ENCODE data around the gene CLC. TPM values are rescaled to one million over a fixed set of nuclear protein-coding genes. Genes with fewer than 3 reads are reported as not detected.
"Not testable (repeated sequence)": the region's sequence is repeated elsewhere in the genome, so short reads cannot be mapped to it uniquely, and the experiment has no call there.

The CLC gene
- total and polyA plus RNA-seq, 8 donors: 1.7 to 2.8 TPM; not detected in 6

DNA sequence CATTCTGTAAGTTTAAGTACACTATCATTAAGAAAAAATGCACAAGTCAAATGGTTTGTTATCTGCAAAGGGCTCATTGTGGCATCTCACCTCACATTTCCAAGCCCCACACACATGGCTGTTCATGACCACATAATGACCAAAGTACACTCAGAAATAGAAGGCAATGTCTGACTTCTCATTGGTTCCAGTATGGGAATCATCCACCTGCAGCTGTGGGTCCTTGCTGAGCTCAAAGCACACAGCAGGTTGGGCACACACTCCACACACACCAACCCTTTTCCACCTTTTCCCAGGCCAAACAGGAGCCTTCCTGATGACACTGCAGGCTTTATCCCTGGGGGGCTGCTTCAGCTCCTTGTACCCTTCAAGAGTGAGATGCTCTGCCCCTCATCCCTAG, 11.8 kb downstream of the CLC start:
- Histone ChIP-seq H3K36me3 (no peaks in the 10 kb centered on the region), H3K27me3 (peaks cover 0 to 11% (median 0%) of the 10 kb centered on the region in 3 donors), H3K27ac (no peak overlapping the region), H3K4me1 (no peaks in the 10 kb centered on the region), H3K9me3 (no peaks in the 10 kb centered on the region), H3K4me3 (no peak overlapping the region)
- peak in 1 of 2 donors; percentile 21 for DNase-seq
- TF ChIP-seq, protein P1, sequence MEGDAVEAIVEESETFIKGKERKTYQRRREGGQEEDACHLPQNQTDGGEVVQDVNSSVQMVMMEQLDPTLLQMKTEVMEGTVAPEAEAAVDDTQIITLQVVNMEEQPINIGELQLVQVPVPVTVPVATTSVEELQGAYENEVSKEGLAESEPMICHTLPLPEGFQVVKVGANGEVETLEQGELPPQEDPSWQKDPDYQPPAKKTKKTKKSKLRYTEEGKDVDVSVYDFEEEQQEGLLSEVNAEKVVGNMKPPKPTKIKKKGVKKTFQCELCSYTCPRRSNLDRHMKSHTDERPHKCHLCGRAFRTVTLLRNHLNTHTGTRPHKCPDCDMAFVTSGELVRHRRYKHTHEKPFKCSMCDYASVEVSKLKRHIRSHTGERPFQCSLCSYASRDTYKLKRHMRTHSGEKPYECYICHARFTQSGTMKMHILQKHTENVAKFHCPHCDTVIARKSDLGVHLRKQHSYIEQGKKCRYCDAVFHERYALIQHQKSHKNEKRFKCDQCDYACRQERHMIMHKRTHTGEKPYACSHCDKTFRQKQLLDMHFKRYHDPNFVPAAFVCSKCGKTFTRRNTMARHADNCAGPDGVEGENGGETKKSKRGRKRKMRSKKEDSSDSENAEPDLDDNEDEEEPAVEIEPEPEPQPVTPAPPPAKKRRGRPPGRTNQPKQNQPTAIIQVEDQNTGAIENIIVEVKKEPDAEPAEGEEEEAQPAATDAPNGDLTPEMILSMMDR (IDR thresholded peaks at IDR 0.05): no peak
- TF ChIP-seq POLR2A (IDR thresholded peaks at IDR 0.05): no peak
- TF ChIP-seq POLR2AphosphoS5 (IDR thresholded peaks at IDR 0.05): no peak
- TF ChIP-seq EP300 (IDR thresholded peaks at IDR 0.05): no peak
- intact Hi-C loops (cut with DNase I; ENCODE audit: low total_unique reads): no loop called here

DNA sequence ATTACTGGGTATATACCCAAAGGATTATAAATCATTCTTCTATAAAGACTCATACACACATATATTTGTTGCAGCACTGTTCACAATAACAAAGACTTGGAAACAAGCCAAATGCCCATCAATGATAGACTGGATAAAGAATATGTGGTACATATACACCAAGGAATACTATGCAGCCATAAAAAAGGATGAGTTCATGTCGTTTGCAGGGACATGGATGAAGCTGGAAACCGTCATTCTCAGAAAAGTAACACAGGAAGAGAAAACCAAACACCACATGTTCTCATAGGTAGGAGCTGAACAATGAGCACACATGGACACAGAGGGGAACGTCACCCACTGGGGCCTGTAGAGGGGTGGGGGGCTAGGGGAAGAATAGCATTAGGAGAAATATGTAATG, 17.7 kb downstream of the CLC start:
- H3K27ac ChIP-seq; intact Hi-C loops (cut with DNase I; ENCODE audit: low total_unique reads); H3K4me3 ChIP-seq; H3K36me3 ChIP-seq; H3K9me3 ChIP-seq; H3K4me1 ChIP-seq; DNase-seq: not testable (repeated sequence)
- H3K27me3 ChIP-seq: peaks cover 0 to 20% (median 0%) of the 10 kb centered on the region in 3 donors
- 68 to 87% (median 78%) methylated on average over 3 of the region's 3 CpGs for WGBS, 5 donors

DNA sequence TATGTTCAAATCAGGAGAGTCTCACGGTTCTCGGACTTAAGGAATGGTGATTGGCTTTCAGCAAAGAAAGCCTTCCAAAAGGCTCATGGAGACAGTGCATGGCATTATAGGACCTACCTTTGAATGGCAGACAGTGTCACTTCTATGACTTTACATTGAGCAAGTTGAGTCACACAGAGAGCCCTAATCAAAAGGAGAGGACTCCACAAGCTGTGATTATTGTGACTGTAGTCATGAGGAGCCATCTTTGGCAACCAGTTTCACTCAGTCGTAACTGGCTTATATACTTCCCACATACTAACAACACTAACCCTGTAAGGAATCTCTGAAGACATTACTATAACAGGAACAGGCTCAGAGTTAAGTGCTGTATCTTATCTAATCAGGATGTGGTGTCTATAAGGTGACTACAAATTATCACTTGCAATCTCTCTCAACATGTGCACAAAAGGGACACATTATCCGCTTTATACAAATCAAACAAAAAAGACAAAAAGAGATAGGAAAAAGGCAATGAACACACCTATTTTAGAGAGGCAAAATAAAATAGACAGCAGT, 27.4 kb downstream of the CLC start:
- H3K36me3 ChIP-seq: no peaks in the 10 kb centered on the region
- H3K9me3 ChIP-seq: peaks cover 0 to 4% (median 2%) of the 10 kb centered on the region in 4 donors
- no peak for TF ChIP-seq EP300 (IDR thresholded peaks at IDR 0.05)
- TF ChIP-seq POLR2AphosphoS5 (IDR thresholded peaks at IDR 0.05): no peak
- no peak for TF ChIP-seq POLR2A (IDR thresholded peaks at IDR 0.05)
- TF ChIP-seq, protein P1 (IDR thresholded peaks at IDR 0.05): no peak
- no peak overlapping the region for H3K27ac ChIP-seq
- 81 to 91% (median 87%) methylated on average over 4 of the region's 4 CpGs for WGBS, 5 donors
- no peaks in the 10 kb centered on the region for H3K4me1 ChIP-seq
- intact Hi-C loops (cut with DNase I; ENCODE audit: low total_unique reads): no loop called here
- no peak overlapping the region for H3K4me3 ChIP-seq
- H3K27me3 ChIP-seq: no peaks in the 10 kb centered on the region
- DNase-seq: no peak

DNA sequence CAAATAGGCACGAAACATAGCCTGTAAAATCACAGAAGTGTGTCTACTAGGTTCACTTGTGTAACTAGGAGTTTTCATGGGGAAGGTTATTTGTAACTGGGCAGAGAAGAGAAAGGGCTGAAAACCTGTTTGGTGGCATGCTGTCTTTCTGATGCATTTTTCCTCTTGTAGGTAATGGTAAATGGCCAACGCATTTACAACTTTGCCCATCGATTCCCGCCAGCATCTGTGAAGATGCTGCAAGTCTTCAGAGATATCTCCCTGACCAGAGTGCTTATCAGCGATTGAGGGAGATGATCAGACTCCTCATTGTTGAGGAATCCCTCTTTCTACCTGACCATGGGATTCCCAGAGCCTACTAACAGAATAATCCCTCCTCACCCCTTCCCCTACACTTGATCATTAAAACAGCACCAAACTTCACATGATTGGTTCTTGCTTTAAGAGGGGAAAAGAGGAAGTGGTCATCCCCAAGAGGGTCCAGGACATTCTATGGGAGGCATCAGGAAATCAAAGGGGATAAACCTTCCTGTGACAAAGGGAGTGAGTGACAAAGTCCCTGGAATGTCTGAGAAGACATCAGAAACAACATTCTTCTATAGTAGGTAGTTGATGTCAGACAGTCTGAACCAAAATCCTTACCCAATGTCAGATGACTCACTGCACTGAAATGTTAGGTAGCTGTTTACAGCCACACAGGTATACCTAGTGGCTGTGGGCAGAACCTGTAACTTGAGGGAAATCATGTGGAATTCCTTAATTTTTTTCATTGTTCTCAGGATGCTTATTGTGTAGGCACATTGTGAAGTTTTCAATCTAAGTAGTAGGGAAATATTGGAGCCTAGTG, 28.6 kb downstream of the CLC start:
- DNase-seq: no peak
- no peak for TF ChIP-seq POLR2AphosphoS5 (IDR thresholded peaks at IDR 0.05)
- TF ChIP-seq, protein P1 (IDR thresholded peaks at IDR 0.05): no peak
- TF ChIP-seq POLR2A (IDR thresholded peaks at IDR 0.05): no peak
- no peak for TF ChIP-seq EP300 (IDR thresholded peaks at IDR 0.05)
- intact Hi-C loops (cut with DNase I; ENCODE audit: low total_unique reads): no loop called here
- Histone ChIP-seq H3K9me3 (no peaks in the 10 kb centered on the region), H3K4me1 (no peaks in the 10 kb centered on the region), H3K27ac (no peak overlapping the region), H3K27me3 (no peaks in the 10 kb centered on the region), H3K36me3 (no peaks in the 10 kb centered on the region), H3K4me3 (no peak overlapping the region)
- WGBS, 5 donors: 76 to 81% (median 81%) methylated on average over 5 of the region's 5 CpGs

DNA sequence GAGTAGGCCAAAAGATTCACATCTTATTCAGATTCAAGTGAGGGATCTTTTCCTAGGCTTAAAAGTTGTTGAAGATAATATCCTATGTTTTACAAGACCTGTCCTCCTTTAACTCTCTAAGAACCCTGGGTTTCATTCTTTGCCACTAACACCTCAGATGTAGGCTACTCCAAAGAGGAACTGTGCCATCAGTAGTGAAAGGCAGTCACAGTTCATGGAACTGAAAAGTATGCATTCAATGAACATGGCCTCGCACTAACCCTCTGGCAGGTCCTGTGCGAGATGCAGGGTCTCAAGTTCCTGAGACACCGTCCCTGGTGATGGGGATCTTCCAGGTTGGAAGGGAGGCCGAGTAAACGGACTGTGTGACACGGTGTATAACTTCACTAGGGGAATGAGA, 29.2 kb downstream of the CLC start:
- Histone ChIP-seq H3K36me3 (no peaks in the 10 kb centered on the region), H3K4me3 (no peak overlapping the region), H3K9me3 (no peaks in the 10 kb centered on the region), H3K4me1 (no peaks in the 10 kb centered on the region), H3K27me3 (no peaks in the 10 kb centered on the region), H3K27ac (no peak overlapping the region)
- TF ChIP-seq, protein P1 (IDR thresholded peaks at IDR 0.05): no peak
- no peak for TF ChIP-seq EP300 (IDR thresholded peaks at IDR 0.05)
- TF ChIP-seq POLR2A (IDR thresholded peaks at IDR 0.05): no peak
- TF ChIP-seq POLR2AphosphoS5 (IDR thresholded peaks at IDR 0.05): no peak
- no peak for DNase-seq
- 76 to 91% (median 87%) methylated on average over 6 of the region's 6 CpGs for WGBS, 5 donors
- intact Hi-C loops (cut with DNase I; ENCODE audit: low total_unique reads): no loop called here
